ENCODE data around the gene GBX2. TPM values are rescaled to one million over a fixed set of nuclear protein-coding genes. Genes with fewer than 3 reads are reported as not detected.

Gene GBX2
- total RNA-seq, 1 donor from 2014 or later: 1.8 TPM

DNA sequence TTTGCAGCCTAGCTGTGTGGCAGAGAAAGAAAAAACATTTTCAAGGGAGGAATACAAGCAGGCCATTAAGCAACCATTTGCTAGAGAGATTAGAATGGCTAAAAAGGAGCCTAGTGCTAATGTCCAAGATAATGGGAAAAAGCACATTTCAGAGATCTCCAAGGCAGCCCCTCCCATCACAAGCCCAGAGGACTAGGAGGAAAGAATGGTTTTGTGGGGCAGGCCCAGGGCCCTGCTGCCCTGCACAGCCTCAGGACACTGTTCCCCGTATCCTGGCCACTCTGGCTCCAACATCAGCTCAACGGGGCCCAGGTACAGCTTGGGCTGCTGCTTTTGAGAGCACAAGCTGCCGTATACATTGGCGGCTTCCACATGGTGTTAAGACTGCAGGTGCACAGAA is 16.5 kb upstream of the GBX2 start:
- Mint-ChIP-seq H3K9me3 (ENCODE audit: unreplicated experiment) (peaks cover 14% of the 10 kb centered on the region), H3K4me3 (ENCODE audit: unreplicated experiment) (no peak overlapping the region), H3K27ac (ENCODE audit: unreplicated experiment) (no peak overlapping the region), H3K4me1 (ENCODE audit: low read depth, unreplicated experiment) (peaks cover 5% of the 10 kb centered on the region), H3K27me3 (ENCODE audit: low read depth, unreplicated experiment) (no peaks in the 10 kb centered on the region), H3K36me3 (ENCODE audit: low read depth, unreplicated experiment) (no peaks in the 10 kb centered on the region)
- Histone ChIP-seq H3K4me1 (ENCODE audit: insufficient read depth, low read length) (peaks cover 10% of the 10 kb centered on the region), H3K27me3 (ENCODE audit: insufficient read depth, low read length) (no peaks in the 10 kb centered on the region), H3K36me3 (ENCODE audit: insufficient read depth, low read length) (no peaks in the 10 kb centered on the region), H3K9me3 (ENCODE audit: insufficient read depth, low read depth, low read length) (no peaks in the 10 kb centered on the region), H3K9ac (ENCODE audit: low read length) (no peak overlapping the region), H3K27ac (ENCODE audit: low read depth, low read length) (no peak overlapping the region), H3K4me3 (ENCODE audit: insufficient read depth, low read depth, low read length) (no peak overlapping the region), H3K79me2 (ENCODE audit: insufficient read depth, low read length) (no peaks in the 10 kb centered on the region), H2AFZ (ENCODE audit: low read depth, low read length) (no peak overlapping the region), H4K20me1 (ENCODE audit: insufficient read depth, low read length) (no peaks in the 10 kb centered on the region), H3K4me2 (ENCODE audit: low read length) (no peak overlapping the region)
- FAIRE-seq (no peak), DNase-seq (ENCODE audit: low read depth) (no peak)
- no peak for TF ChIP-seq EZH2 (IDR thresholded peaks at IDR 0.05; ENCODE audit: insufficient read depth, low read length)
- no peak for TF ChIP-seq CTCF (IDR thresholded peaks at IDR 0.05; ENCODE audit: insufficient read depth, low read depth, low read length)

- no peak overlapping the region for H3K4me3 ChIP-seq (ENCODE audit: insufficient read depth, low read depth, low read length)
- no peaks in the 10 kb centered on the region for H3K9me3 ChIP-seq (ENCODE audit: insufficient read depth, low read depth, low read length)
- no peaks in the 10 kb centered on the region for H4K20me1 ChIP-seq (ENCODE audit: insufficient read depth, low read length)
- peak overlapping the region; percentile 84 for H3K4me2 ChIP-seq (ENCODE audit: low read length)
- peak overlapping the region; percentile 72 for H3K27ac Mint-ChIP-seq (ENCODE audit: unreplicated experiment)
- no peak overlapping the region for H2AFZ ChIP-seq (ENCODE audit: low read depth, low read length)
- no peaks in the 10 kb centered on the region for H3K36me3 ChIP-seq (ENCODE audit: insufficient read depth, low read length)
- H3K27ac ChIP-seq (ENCODE audit: low read depth, low read length): peak overlapping the region; percentile 83
- H3K27me3 ChIP-seq (ENCODE audit: insufficient read depth, low read length): no peaks in the 10 kb centered on the region
- H3K36me3 Mint-ChIP-seq (ENCODE audit: low read depth, unreplicated experiment): no peaks in the 10 kb centered on the region
- H3K79me2 ChIP-seq (ENCODE audit: insufficient read depth, low read length): no peaks in the 10 kb centered on the region
- FAIRE-seq: no peak
- H3K4me3 Mint-ChIP-seq (ENCODE audit: unreplicated experiment): no peak overlapping the region
- peak; percentile 41 for DNase-seq (ENCODE audit: low read depth)
- H3K4me1 Mint-ChIP-seq (ENCODE audit: low read depth, unreplicated experiment): peaks cover 6% of the 10 kb centered on the region
- peaks cover 11% of the 10 kb centered on the region for H3K9me3 Mint-ChIP-seq (ENCODE audit: unreplicated experiment)
- no peaks in the 10 kb centered on the region for H3K27me3 Mint-ChIP-seq (ENCODE audit: low read depth, unreplicated experiment)
- TF ChIP-seq EZH2 (IDR thresholded peaks at IDR 0.05; ENCODE audit: insufficient read depth, low read length) (no peak), CTCF (IDR thresholded peaks at IDR 0.05; ENCODE audit: insufficient read depth, low read depth, low read length) (peak; percentile 76)
- H3K9ac ChIP-seq (ENCODE audit: low read length): no peak overlapping the region
- H3K4me1 ChIP-seq (ENCODE audit: insufficient read depth, low read length): peaks cover 23% of the 10 kb centered on the region
These were observed 12.8 kb upstream of the GBX2 start for GRCh38 chr2:236180831-236181453.

GRCh38 chr2:236180076-236180816 is 12.1 kb upstream of the GBX2 start:
- Histone ChIP-seq H3K27me3 (ENCODE audit: insufficient read depth, low read length) (no peaks in the 10 kb centered on the region), H3K9ac (ENCODE audit: low read length) (peak overlapping the region; percentile 81), H3K27ac (ENCODE audit: low read depth, low read length) (peak overlapping the region; percentile 83), H3K36me3 (ENCODE audit: insufficient read depth, low read length) (no peaks in the 10 kb centered on the region), H4K20me1 (ENCODE audit: insufficient read depth, low read length) (no peaks in the 10 kb centered on the region), H3K9me3 (ENCODE audit: insufficient read depth, low read depth, low read length) (no peaks in the 10 kb centered on the region), H2AFZ (ENCODE audit: low read depth, low read length) (peak overlapping the region; percentile 26), H3K4me2 (ENCODE audit: low read length) (peak overlapping the region; percentile 84), H3K79me2 (ENCODE audit: insufficient read depth, low read length) (no peaks in the 10 kb centered on the region), H3K4me3 (ENCODE audit: insufficient read depth, low read depth, low read length) (peak overlapping the region; percentile 53), H3K4me1 (ENCODE audit: insufficient read depth, low read length) (peaks cover 30% of the 10 kb centered on the region)
- Mint-ChIP-seq H3K36me3 (ENCODE audit: low read depth, unreplicated experiment) (no peaks in the 10 kb centered on the region), H3K27me3 (ENCODE audit: low read depth, unreplicated experiment) (no peaks in the 10 kb centered on the region), H3K27ac (ENCODE audit: unreplicated experiment) (no peak overlapping the region), H3K4me3 (ENCODE audit: unreplicated experiment) (no peak overlapping the region), H3K4me1 (ENCODE audit: low read depth, unreplicated experiment) (peaks cover 8% of the 10 kb centered on the region), H3K9me3 (ENCODE audit: unreplicated experiment) (peaks cover 7% of the 10 kb centered on the region)
- peak; percentile 91 for FAIRE-seq
- no peak for TF ChIP-seq CTCF (IDR thresholded peaks at IDR 0.05; ENCODE audit: insufficient read depth, low read depth, low read length)
- no peak for TF ChIP-seq EZH2 (IDR thresholded peaks at IDR 0.05; ENCODE audit: insufficient read depth, low read length)
- DNase-seq (ENCODE audit: low read depth): peak; percentile 81
